ENCODE measurements around the gene RAMACL.

RAMACL gene

GRCh38 chr6:166617359-166617758 is 30.9 kb upstream of the RAMACL start:
- DNase-seq: peak; percentile 15

GRCh38 chr6:166616261-166617238 is 30.1 kb upstream of the RAMACL start:
- DNase-seq: peak; percentile 45

GRCh38 chr6:166615059-166615770 is 28.7 kb upstream of the RAMACL start:
- DNase-seq: peak; percentile 32

- DNase-seq: no peak
These were observed 28.1 kb upstream of the RAMACL start for GRCh38 chr6:166614589-166614988.

- DNase-seq: no peak
These were observed 27.7 kb upstream of the RAMACL start for GRCh38 chr6:166614171-166614583.

GRCh38 chr6:166613027-166613426 is 26.5 kb upstream of the RAMACL start:
- no peak for DNase-seq

- DNase-seq: no peak
These were observed 26.0 kb upstream of the RAMACL start for GRCh38 chr6:166612471-166612881.

GRCh38 chr6:166611631-166612030 is 25.2 kb upstream of the RAMACL start:
- DNase-seq: no peak

GRCh38 chr6:166610069-166610468 is 23.6 kb upstream of the RAMACL start:
- peak; percentile 13 for DNase-seq

- peak; percentile 26 for DNase-seq
These were observed 22.3 kb upstream of the RAMACL start for GRCh38 chr6:166608774-166609173.

GRCh38 chr6:166605752-166606151 is 19.3 kb upstream of the RAMACL start:
- DNase-seq: peak; percentile 17

- DNase-seq: no peak
These were observed 18.4 kb upstream of the RAMACL start for GRCh38 chr6:166604911-166605310.

GRCh38 chr6:166604328-166604727 is 17.9 kb upstream of the RAMACL start:
- peak; percentile 33 for DNase-seq

- DNase-seq: peak; percentile 32
These were observed 16.7 kb upstream of the RAMACL start for GRCh38 chr6:166603043-166603690.

- DNase-seq: peak; percentile 19
These were observed 15.5 kb upstream of the RAMACL start for GRCh38 chr6:166601956-166602355.

- DNase-seq: no peak
These were observed 14.5 kb upstream of the RAMACL start for GRCh38 chr6:166600931-166601330.

- DNase-seq: peak; percentile 3
These were observed 12.7 kb upstream of the RAMACL start for GRCh38 chr6:166599205-166599604.

- peak; percentile 13 for DNase-seq
These were observed 12.1 kb upstream of the RAMACL start for GRCh38 chr6:166598441-166599138.

GRCh38 chr6:166597711-166598440 is 11.4 kb upstream of the RAMACL start:
- DNase-seq: no peak

- peak; percentile 4 for DNase-seq
These were observed 10.5 kb upstream of the RAMACL start for GRCh38 chr6:166596776-166597507.

- DNase-seq: no peak
These were observed 9.5 kb upstream of the RAMACL start for GRCh38 chr6:166595949-166596348.

Measured in activated CD8-positive, alpha-beta memory T cell treated with anti-CD3 and anti-CD28 coated beads for 24 hours (primary cell).